CD4-positive, alpha-beta T cell treated with Interleukin-21 for 1 hour (primary cell): ENCODE data around the gene HOXD11.

Source experiments
- DNase-seq: peaks from one replicate; pipeline ENCODE4 v3.0.0-alpha.2; 2020

HOXD11 gene

GRCh38 chr2:176136374-176137251 is 29.5 kb downstream of the HOXD11 start:
- no peak for DNase-seq

GRCh38 chr2:176137252-176137580 is 30.1 kb downstream of the HOXD11 start:
- no peak for DNase-seq

GRCh38 chr2:176137906-176138305 is 30.8 kb downstream of the HOXD11 start:
- no peak for DNase-seq

- no peak for DNase-seq
Measured at GRCh38 chr2:176138526-176138922, 31.4 kb downstream of the HOXD11 start.

- no peak for DNase-seq
Measured at GRCh38 chr2:176138923-176139660, 32.0 kb downstream of the HOXD11 start.

GRCh38 chr2:176139661-176140512 is 32.8 kb downstream of the HOXD11 start:
- no peak for DNase-seq

GRCh38 chr2:176140513-176141317 is 33.6 kb downstream of the HOXD11 start:
- peak; percentile 62 for DNase-seq

GRCh38 chr2:176142281-176142680 is 35.2 kb downstream of the HOXD11 start:
- no peak for DNase-seq

- no peak for DNase-seq
Measured at GRCh38 chr2:176145085-176145969, 38.2 kb downstream of the HOXD11 start.

- DNase-seq = no peak
Measured at GRCh38 chr2:176146101-176146500, 39.0 kb downstream of the HOXD11 start.

- DNase-seq = no peak
Measured at GRCh38 chr2:176146645-176147044, 39.6 kb downstream of the HOXD11 start.

GRCh38 chr2:176147210-176147799 is 40.2 kb downstream of the HOXD11 start:
- no peak for DNase-seq

- no peak for DNase-seq
Measured at GRCh38 chr2:176147800-176148496, 40.9 kb downstream of the HOXD11 start.

- no peak for DNase-seq
Measured at GRCh38 chr2:176148751-176149421, 41.8 kb downstream of the HOXD11 start.

- DNase-seq = no peak
Measured at GRCh38 chr2:176149481-176149938, 42.4 kb downstream of the HOXD11 start.

- no peak for DNase-seq
Measured at GRCh38 chr2:176149939-176150583, 43.0 kb downstream of the HOXD11 start.

- no peak for DNase-seq
Measured at GRCh38 chr2:176150584-176151441, 43.7 kb downstream of the HOXD11 start.
